CD4-positive, alpha-beta T cell treated with Interferon alpha-2 for 1 hour (primary cell): Measurements from ENCODE around the gene ARHGEF28.

Experiments
- DNase-seq, 2 donors: peaks; one replicate each; pipeline ENCODE4 v3.0.0-alpha.2; 2020 to 2022

Gene ARHGEF28

GRCh38 chr5:73625944-73626811, at the start of gene ARHGEF28:
TSS of gene ARHGEF28 (plus strand) at chr5:73626196. CDS start at chr5:73684852, 58,656 bp downstream.
- peak; percentile 5 to 40 for DNase-seq

- no peak for DNase-seq
Measured at GRCh38 chr5:73582285-73583145, 43.5 kb upstream of the ARHGEF28 start.

- no peak for DNase-seq
Measured at GRCh38 chr5:73587923-73588322, 38.1 kb upstream of the ARHGEF28 start.

GRCh38 chr5:73591102-73591695, 34.8 kb upstream of the ARHGEF28 start:
- peak; percentile 39 to 77 for DNase-seq

GRCh38 chr5:73591698-73592501, 34.1 kb upstream of the ARHGEF28 start:
- no peak for DNase-seq

- DNase-seq = no peak
Measured at GRCh38 chr5:73592551-73592950, 33.4 kb upstream of the ARHGEF28 start.

GRCh38 chr5:73596705-73597328, 29.2 kb upstream of the ARHGEF28 start:
- DNase-seq = peak in 1 of 2 donors; percentile 23

- no peak for DNase-seq
Measured at GRCh38 chr5:73599380-73599779, 26.6 kb upstream of the ARHGEF28 start.

GRCh38 chr5:73603998-73604397, 22.0 kb upstream of the ARHGEF28 start:
- no peak for DNase-seq

GRCh38 chr5:73605223-73606087, 20.5 kb upstream of the ARHGEF28 start:
- DNase-seq = no peak

GRCh38 chr5:73606206-73606753, 19.7 kb upstream of the ARHGEF28 start:
- no peak for DNase-seq

- DNase-seq = no peak
Measured at GRCh38 chr5:73607228-73607627, 18.8 kb upstream of the ARHGEF28 start.

- DNase-seq = no peak
Measured at GRCh38 chr5:73612799-73613198, 13.2 kb upstream of the ARHGEF28 start.

- DNase-seq = no peak
Measured at GRCh38 chr5:73615085-73615484, 10.9 kb upstream of the ARHGEF28 start.

- DNase-seq = no peak
Measured at GRCh38 chr5:73615947-73616346, 10.0 kb upstream of the ARHGEF28 start.

- DNase-seq = no peak
Measured at GRCh38 chr5:73617510-73618279, 8.3 kb upstream of the ARHGEF28 start.

GRCh38 chr5:73619606-73620333, 6.2 kb upstream of the ARHGEF28 start:
- DNase-seq = no peak

GRCh38 chr5:73620334-73620687, 5.7 kb upstream of the ARHGEF28 start:
- DNase-seq = no peak

GRCh38 chr5:73623060-73623459, 2.9 kb upstream of the ARHGEF28 start:
- DNase-seq = no peak
